Uterus (tissue), 4 donors: ENCODE measurements around the gene CADPS2. TPM values are rescaled to one million over a fixed set of nuclear protein-coding genes. Genes with fewer than 3 reads are reported as not detected.

ENCODE experiments used
- DNase-seq, 2 donors: peaks; one replicate each; pipeline ENCODE4 v3.0.0-alpha.2; 2019 to 2020
- H3K27ac ChIP-seq, 2 donors: fragments of 200-600 bp; sonication (generic); 1 replicate in 1 of 2; 2 replicates in 1 of 2; pipeline ENCODE4 v1.5.1; 2016 to 2018
- H3K27me3 ChIP-seq, 2 donors: fragments of 200-600 bp; sonication (generic); one replicate each; pipeline ENCODE4 v1.5.1; 2018 to 2019; ENCODE audit warnings: control low read depth in 1 of 2
- H3K36me3 ChIP-seq, 2 donors: fragments of 200-600 bp; sonication (generic); one replicate each; pipeline ENCODE4 v1.5.1; 2019; ENCODE audit warnings: control low read depth in 1 of 2
- H3K4me1 ChIP-seq, 2 donors: fragments of 200-600 bp; sonication (generic); one replicate each; pipeline ENCODE4 v1.5.1; 2018 to 2019; ENCODE audit warnings: control low read depth in 1 of 2
- H3K4me3 ChIP-seq, 2 donors: fragments of 200-600 bp; sonication (generic); 1 replicate in 1 of 2; 2 replicates in 1 of 2; pipeline ENCODE4 v1.5.1; 2018 to 2019; ENCODE audit warnings: mild to moderate bottlenecking in 1 of 2
- H3K9me3 ChIP-seq, 2 donors: fragments of 200-600 bp; sonication (generic); one replicate each; pipeline ENCODE4 v1.5.1; 2019; ENCODE audit warnings: control low read depth in 1 of 2
- CTCF ChIP-seq, 4 experiments: fragments of 200-600 bp in 2 of 4; fragments of 450-650 bp in 2 of 4; sonication (generic) in 2 of 4; IDR thresholded peaks; one replicate each; pipeline ENCODE4 v1.5.1; 2016 to 2019; ENCODE audit warnings: antibody characterized with exemption in 4 of 4, mild to moderate bottlenecking in 2 of 4, moderate library complexity in 1 of 4
- POLR2A ChIP-seq, 2 donors: fragments of 450-650 bp; IDR thresholded peaks; one replicate each; pipeline ENCODE4 v1.6.1; 2016; ENCODE audit warnings: antibody characterized with exemption in 2 of 2, mild to moderate bottlenecking in 1 of 2, moderate library complexity in 1 of 2
- intact Hi-C: fragments of 100-400 bp; cut with DNase I; formaldehyde crosslinking; loops from one replicate; pipeline ENCODE4 v1.15.1; 2023; ENCODE audit warnings: low total_unique reads
- total RNA-seq, 4 donors: library from RNA; depleted of rRNA in 3 of 4; stranded (reverse); fragments of >200 nt in 3 of 4; gene quantifications; one replicate each; pipeline versions ENCODE4 v1.1.0 to v1.2.4, GENCODE V29; 2014 to 2023
- donor health status: DM: yes; HTN: yes; CAD: no.

CADPS2 gene
- total RNA-seq, 4 donors from 2014 or later: 11.5 to 119 (median 36.8) TPM

GRCh38 chr7:122694697-122695096, 191.6 kb downstream of the CADPS2 start:
- H3K9me3 ChIP-seq: no peaks in the 10 kb centered on the region
- intact Hi-C loops: no loop called here
- H3K36me3 ChIP-seq: no peaks in the 10 kb centered on the region
- no peak for DNase-seq
- TF ChIP-seq CTCF (IDR thresholded peaks at IDR 0.05) (no peak), POLR2A (IDR thresholded peaks at IDR 0.05) (no peak)
- H3K27ac ChIP-seq: no peak overlapping the region
- H3K4me3 ChIP-seq: no peak overlapping the region
- H3K4me1 ChIP-seq: no peaks in the 10 kb centered on the region
- H3K27me3 ChIP-seq: no peaks in the 10 kb centered on the region

- H3K4me1 ChIP-seq: no peaks in the 10 kb centered on the region
- no peaks in the 10 kb centered on the region for H3K27me3 ChIP-seq
- H3K27ac ChIP-seq: no peak overlapping the region
- H3K4me3 ChIP-seq: no peak overlapping the region
- TF ChIP-seq CTCF (IDR thresholded peaks at IDR 0.05) (no peak), POLR2A (IDR thresholded peaks at IDR 0.05) (no peak)
- H3K36me3 ChIP-seq: no peaks in the 10 kb centered on the region
- DNase-seq: no peak
- intact Hi-C loops: no loop called here
- H3K9me3 ChIP-seq: no peaks in the 10 kb centered on the region
These were observed 193.4 kb downstream of the CADPS2 start for GRCh38 chr7:122692769-122693309.

GRCh38 chr7:122691569-122692235, 194.6 kb downstream of the CADPS2 start:
- Histone ChIP-seq H3K36me3 (no peaks in the 10 kb centered on the region), H3K9me3 (no peaks in the 10 kb centered on the region), H3K27ac (no peak overlapping the region), H3K4me3 (no peak overlapping the region), H3K27me3 (no peaks in the 10 kb centered on the region), H3K4me1 (no peaks in the 10 kb centered on the region)
- intact Hi-C loops: no loop called here
- TF ChIP-seq POLR2A (IDR thresholded peaks at IDR 0.05): no peak
- no peak for TF ChIP-seq CTCF (IDR thresholded peaks at IDR 0.05)
- DNase-seq: no peak

GRCh38 chr7:122689346-122690109, 196.7 kb downstream of the CADPS2 start:
- TF ChIP-seq POLR2A (IDR thresholded peaks at IDR 0.05) (no peak), CTCF (IDR thresholded peaks at IDR 0.05) (no peak)
- Histone ChIP-seq H3K27me3 (no peaks in the 10 kb centered on the region), H3K4me3 (no peak overlapping the region), H3K36me3 (no peaks in the 10 kb centered on the region), H3K27ac (no peak overlapping the region), H3K9me3 (no peaks in the 10 kb centered on the region), H3K4me1 (no peaks in the 10 kb centered on the region)
- no peak for DNase-seq
- intact Hi-C loops: no loop called here

GRCh38 chr7:122688400-122688998, 197.8 kb downstream of the CADPS2 start:
- DNase-seq: no peak
- H3K27ac ChIP-seq: no peak overlapping the region
- TF ChIP-seq CTCF (IDR thresholded peaks at IDR 0.05) (no peak), POLR2A (IDR thresholded peaks at IDR 0.05) (no peak)
- no peaks in the 10 kb centered on the region for H3K9me3 ChIP-seq
- H3K4me1 ChIP-seq: no peaks in the 10 kb centered on the region
- no peaks in the 10 kb centered on the region for H3K27me3 ChIP-seq
- no peaks in the 10 kb centered on the region for H3K36me3 ChIP-seq
- intact Hi-C loops: no loop called here
- no peak overlapping the region for H3K4me3 ChIP-seq
